Thymus (tissue), 11 donors: ENCODE data around the gene PDSS2. TPM values are rescaled to one million over a fixed set of nuclear protein-coding genes. Genes with fewer than 3 reads are reported as not detected.
A peak's percentile ranks its signal among the peaks of the same experiment; 100 is the strongest.

ENCODE experiments used
- DNase-seq, 9 donors: peaks; one replicate each; pipeline ENCODE4 v3.0.0-alpha.2; 2013; ENCODE audit warnings: low spot score in 9 of 9, low read depth in 6 of 9, missing footprints in 1 of 9
- H3K27ac ChIP-seq, 2 donors: one replicate each; pipeline ENCODE4 v1.5.1; 2013; ENCODE audit warnings: control low read depth in 1 of 2, low read depth in 1 of 2, low read length in 1 of 2, mild to moderate bottlenecking in 1 of 2, moderate library complexity in 1 of 2
- H3K27me3 ChIP-seq, 2 donors: one replicate each; pipeline ENCODE4 v1.5.1; 2013; ENCODE audit warnings: low read length in 1 of 2; ENCODE audit not compliant: control insufficient read depth in 2 of 2, insufficient read depth in 1 of 2
- H3K36me3 ChIP-seq, 2 donors: one replicate each; pipeline ENCODE4 v1.5.1; 2013; ENCODE audit warnings: low read length in 1 of 2, mild to moderate bottlenecking in 1 of 2, moderate library complexity in 1 of 2; ENCODE audit not compliant: control insufficient read depth in 2 of 2, insufficient read depth in 2 of 2
- H3K4me1 ChIP-seq, 2 donors: one replicate each; pipeline ENCODE4 v1.5.1; 2013; ENCODE audit warnings: low read length in 2 of 2; ENCODE audit not compliant: control insufficient read depth in 2 of 2, insufficient read depth in 2 of 2
- H3K4me3 ChIP-seq, 2 donors: one replicate each; pipeline ENCODE4 v1.5.1; 2013; ENCODE audit warnings: low read length in 2 of 2, control low read depth in 1 of 2, mild to moderate bottlenecking in 1 of 2
- H3K9me3 ChIP-seq, 2 donors: one replicate each; pipeline ENCODE4 v1.5.1; 2013; ENCODE audit warnings: low read length in 1 of 2, mild to moderate bottlenecking in 1 of 2; ENCODE audit not compliant: control insufficient read depth in 2 of 2, insufficient read depth in 1 of 2
- WGBS: extraction: QIAGEN DNeasy Blood & Tissue Kit; methylation state at CpG from one replicate; pipeline ENCODE4 v1.1.7; 2013; 5-methylcytosine and 5-hydroxymethylcytosine counted together
- polyA plus RNA-seq: library from polyadenylated mRNA; stranded (reverse); fragments of 200-250 nt; gene quantifications from one replicate; pipeline ENCODE4 v1.2.3, GENCODE V29; 2013
- total RNA-seq: library from RNA; stranded (reverse); fragments of 120-200 nt; gene quantifications from one replicate; pipeline ENCODE4 v1.2.4, GENCODE V29; 2013
- donor health status: healthy.

Gene PDSS2
- total and polyA plus RNA-seq, 2 donors = 5.2 to 9.8 TPM

DNA sequence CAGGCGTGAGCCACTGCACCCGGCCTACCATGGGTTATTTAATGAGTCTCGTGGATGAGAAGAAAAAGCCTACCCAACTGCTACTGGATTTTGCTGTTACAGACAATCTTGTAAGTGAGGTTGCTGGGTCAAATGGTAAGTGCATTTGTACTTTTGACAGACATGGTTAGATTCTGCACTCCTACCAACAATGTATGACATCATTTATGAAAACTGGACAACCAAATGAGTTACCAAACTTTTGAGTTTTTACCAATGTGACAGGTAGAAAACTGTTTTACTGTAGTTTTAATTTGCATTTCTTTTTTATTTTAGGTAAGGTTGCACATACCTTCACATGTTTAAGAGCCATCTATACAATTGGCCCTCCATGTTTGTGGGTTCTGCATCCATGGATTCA lies 48.2 kb downstream of the PDSS2 start:
- Histone ChIP-seq H3K36me3 (no peaks in the 10 kb centered on the region), H3K4me1 (no peaks in the 10 kb centered on the region), H3K4me3 (no peak overlapping the region), H3K27me3 (no peaks in the 10 kb centered on the region), H3K9me3 (no peaks in the 10 kb centered on the region), H3K27ac (no peak overlapping the region)
- no peak for DNase-seq
- over 99% methylated on average over 3 of the region's 3 CpGs for WGBS

DNA sequence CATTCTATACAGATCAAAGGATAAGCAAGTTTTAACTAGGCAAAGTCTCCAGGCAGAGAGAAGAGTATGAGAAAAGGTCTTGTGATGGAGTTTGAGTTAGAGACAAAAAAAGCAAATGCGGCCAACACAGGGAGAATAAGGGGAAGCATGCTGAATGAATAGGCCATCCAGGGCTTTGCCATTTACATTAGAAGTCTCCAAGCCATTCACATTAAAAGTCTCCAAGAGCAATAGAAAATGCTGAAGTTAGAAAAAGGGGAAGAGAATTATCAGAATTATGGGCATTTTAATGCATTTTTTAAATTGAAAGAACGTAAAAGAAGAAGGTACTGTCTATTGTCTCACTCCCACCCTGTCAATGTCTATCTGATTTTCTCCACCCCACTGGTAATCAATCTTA lies 49.4 kb downstream of the PDSS2 start:
- Histone ChIP-seq H3K4me3 (no peak overlapping the region), H3K27ac (no peak overlapping the region), H3K4me1 (no peaks in the 10 kb centered on the region), H3K9me3 (peaks cover 0 to 4% of the 10 kb centered on the region in 2 donors), H3K27me3 (no peaks in the 10 kb centered on the region), H3K36me3 (no peaks in the 10 kb centered on the region)
- no peak for DNase-seq
- WGBS = 97% methylated on average over 2 of the region's 2 CpGs

DNA sequence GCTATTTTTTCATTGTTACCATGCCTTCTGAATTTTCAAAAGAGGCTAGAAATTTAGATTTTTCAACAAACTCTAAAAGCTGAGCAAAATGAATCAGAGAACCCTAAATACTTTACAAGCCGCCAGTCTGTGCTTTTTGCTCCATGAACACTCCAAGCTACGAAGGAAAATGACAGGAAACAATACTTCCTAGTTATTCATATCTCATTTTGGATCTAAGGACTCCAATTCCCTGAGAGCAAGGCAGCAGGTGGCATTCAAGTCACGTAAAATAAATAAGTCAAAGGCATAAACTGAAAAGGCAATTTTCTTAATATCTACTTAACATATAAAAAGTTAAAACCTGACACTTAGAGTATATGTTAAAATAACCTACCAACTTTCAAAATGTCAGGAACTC lies 50.6 kb downstream of the PDSS2 start:
- WGBS = 94% methylated on average over 3 of the region's 3 CpGs
- no peaks in the 10 kb centered on the region for H3K4me1 ChIP-seq
- no peak overlapping the region for H3K27ac ChIP-seq
- no peak for DNase-seq
- H3K9me3 ChIP-seq = peaks cover 0 to 4% of the 10 kb centered on the region in 2 donors
- no peak overlapping the region for H3K4me3 ChIP-seq
- H3K36me3 ChIP-seq = no peaks in the 10 kb centered on the region
- no peaks in the 10 kb centered on the region for H3K27me3 ChIP-seq

DNA sequence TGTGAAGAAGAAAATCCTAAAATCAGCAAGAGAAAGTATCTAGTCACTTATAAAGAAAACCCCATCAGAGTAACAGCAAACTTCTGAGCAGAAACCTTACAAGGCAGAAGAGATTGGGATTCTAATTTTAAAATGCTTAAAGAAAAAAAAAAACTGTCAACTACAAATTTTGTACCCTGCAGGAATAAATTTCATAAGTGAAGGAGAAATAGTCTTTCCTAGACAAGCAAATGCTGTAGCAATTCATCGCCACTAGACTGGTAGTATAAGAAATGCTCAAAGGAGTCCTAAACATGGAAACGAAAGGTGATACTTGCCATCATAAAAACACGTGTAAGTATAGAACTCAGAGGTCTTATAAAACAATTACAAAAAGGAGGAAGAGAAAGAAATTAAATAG lies 54.4 kb downstream of the PDSS2 start:
- Histone ChIP-seq H3K9me3 (peaks cover 0 to 22% of the 10 kb centered on the region in 2 donors), H3K4me1 (no peaks in the 10 kb centered on the region), H3K36me3 (no peaks in the 10 kb centered on the region), H3K4me3 (no peak overlapping the region), H3K27ac (no peak overlapping the region), H3K27me3 (no peaks in the 10 kb centered on the region)
- WGBS = 97% methylated on average over 3 of the region's 3 CpGs
- no peak for DNase-seq

- Histone ChIP-seq H3K4me1 (no peaks in the 10 kb centered on the region), H3K4me3 (no peak overlapping the region), H3K36me3 (no peaks in the 10 kb centered on the region), H3K27ac (no peak overlapping the region), H3K27me3 (no peaks in the 10 kb centered on the region), H3K9me3 (peaks cover 0 to 22% of the 10 kb centered on the region in 2 donors)
- WGBS = 96% methylated on average over 1 of the region's 1 CpG
- DNase-seq = no peak
Measured at GRCh38 chr6:107402533-107402932, 56.8 kb downstream of the PDSS2 start.

DNA sequence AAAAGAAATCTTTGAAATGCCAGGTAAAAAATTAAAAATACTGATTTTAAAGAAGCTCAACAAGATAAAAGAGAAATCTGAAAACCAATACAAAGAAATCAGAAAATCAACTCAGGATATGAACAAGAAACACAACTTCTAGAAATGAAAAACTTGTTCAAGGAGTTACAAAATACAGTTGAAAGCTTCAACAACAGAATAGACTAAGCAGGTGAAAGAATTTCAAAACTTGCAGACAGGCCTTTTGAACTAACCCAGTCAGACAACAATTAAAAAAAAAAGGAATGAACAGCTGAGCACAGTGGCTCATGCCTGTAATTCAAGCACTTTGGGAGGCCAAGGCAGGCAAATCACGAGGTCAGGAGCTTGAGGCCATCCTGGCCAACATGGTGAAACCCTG lies 57.8 kb downstream of the PDSS2 start:
- Histone ChIP-seq H3K27ac (no peak overlapping the region), H3K4me1 (no peaks in the 10 kb centered on the region), H3K36me3 (no peaks in the 10 kb centered on the region), H3K4me3 (no peak overlapping the region), H3K9me3 (peaks cover 0 to 22% of the 10 kb centered on the region in 2 donors), H3K27me3 (no peaks in the 10 kb centered on the region)
- peak in 1 of 9 donors; percentile 5 for DNase-seq
- WGBS = 96% methylated on average over 1 of the region's 1 CpG

DNA sequence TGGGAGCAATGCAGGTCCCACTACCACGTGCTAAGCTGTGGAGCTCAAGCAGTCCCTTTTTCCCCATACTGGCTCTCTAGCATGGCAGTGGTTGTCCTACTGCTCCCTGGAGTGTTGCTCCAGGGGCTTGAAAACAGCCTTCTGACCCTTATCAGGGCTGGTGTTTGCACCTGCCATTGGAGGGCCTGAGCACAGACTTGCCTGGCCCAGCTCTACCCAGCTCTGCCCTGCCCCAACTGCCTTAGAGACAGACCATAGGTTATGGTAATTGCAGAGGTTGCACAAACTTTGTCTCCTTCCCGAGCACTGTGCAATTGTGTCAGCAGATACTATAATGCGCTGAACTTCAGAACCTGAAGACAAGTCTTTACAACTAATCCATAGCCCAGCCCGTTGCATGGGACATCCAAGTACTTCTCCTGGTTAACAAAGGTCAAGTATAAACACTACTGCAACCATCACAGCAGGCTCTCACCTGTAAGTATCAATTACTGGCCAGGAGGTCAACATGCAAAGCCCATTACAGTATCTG lies 58.7 kb downstream of the PDSS2 start:
- WGBS = 99% methylated on average over 4 of the region's 4 CpGs

DNA sequence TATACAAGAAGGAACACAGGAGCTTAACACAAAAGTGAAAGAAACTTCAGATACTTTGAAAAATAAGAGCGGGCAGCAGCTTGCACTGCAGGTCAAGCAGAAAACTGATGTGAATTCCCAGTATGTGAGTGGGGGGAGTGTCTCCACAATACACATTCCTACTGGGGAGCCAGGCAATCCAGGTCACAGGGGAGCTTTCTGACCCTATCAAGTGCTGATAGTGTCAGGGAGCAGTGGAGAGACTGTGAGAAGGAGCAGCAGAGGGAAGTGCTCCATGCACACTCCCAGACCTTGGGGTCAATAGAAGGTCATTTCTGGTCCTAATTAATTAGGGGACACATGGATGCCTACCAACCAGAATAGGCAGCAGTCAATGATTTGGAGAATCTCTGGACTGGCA lies 59.4 kb downstream of the PDSS2 start:
- WGBS = 92% methylated on average over 1 of the region's 1 CpG
- peaks cover 0 to 18% of the 10 kb centered on the region in 2 donors for H3K9me3 ChIP-seq

More for the DNA sequence above, 58.7 kb downstream of the PDSS2 start:
- peaks cover 0 to 22% of the 10 kb centered on the region in 2 donors for H3K9me3 ChIP-seq
- H3K36me3 ChIP-seq = no peaks in the 10 kb centered on the region
- DNase-seq = no peak
- H3K27ac ChIP-seq = no peak overlapping the region
- no peaks in the 10 kb centered on the region for H3K4me1 ChIP-seq
- no peaks in the 10 kb centered on the region for H3K27me3 ChIP-seq
- no peak overlapping the region for H3K4me3 ChIP-seq

GRCh38 chr6:107398001-107398400 lies 61.4 kb downstream of the PDSS2 start:
- no peak overlapping the region for H3K27ac ChIP-seq
- H3K9me3 ChIP-seq = peaks cover 0 to 12% of the 10 kb centered on the region in 2 donors
- no peak for DNase-seq
- no peaks in the 10 kb centered on the region for H3K4me1 ChIP-seq
- H3K4me3 ChIP-seq = no peak overlapping the region
- no peaks in the 10 kb centered on the region for H3K36me3 ChIP-seq
- H3K27me3 ChIP-seq = no peaks in the 10 kb centered on the region

More for the DNA sequence above, 59.4 kb downstream of the PDSS2 start:
- Histone ChIP-seq H3K27me3 (no peaks in the 10 kb centered on the region), H3K36me3 (no peaks in the 10 kb centered on the region), H3K4me3 (no peak overlapping the region), H3K27ac (no peak overlapping the region), H3K4me1 (no peaks in the 10 kb centered on the region)
- no peak for DNase-seq

DNA sequence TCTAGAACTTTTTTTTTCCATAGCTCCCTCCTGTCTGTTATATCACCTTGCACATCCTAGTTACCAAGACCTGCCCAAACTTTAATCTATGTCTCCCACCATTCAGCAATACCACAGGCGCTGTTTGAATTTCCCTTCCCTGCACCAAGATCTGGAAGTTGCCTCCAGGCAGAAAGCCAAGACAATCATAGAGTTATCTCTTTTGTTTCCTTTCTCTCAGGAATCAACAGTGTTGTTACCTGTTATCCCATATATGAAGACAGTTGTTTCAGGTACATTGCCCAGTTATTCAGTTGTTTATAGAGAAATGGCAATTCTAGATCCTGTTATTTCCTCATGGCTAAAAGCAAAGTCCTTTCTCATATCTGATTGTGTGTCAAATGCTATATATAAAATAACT lies 63.2 kb downstream of the PDSS2 start:
- no peak for DNase-seq
- Histone ChIP-seq H3K4me1 (no peaks in the 10 kb centered on the region), H3K4me3 (no peak overlapping the region), H3K27me3 (no peaks in the 10 kb centered on the region), H3K9me3 (peaks cover 0 to 6% of the 10 kb centered on the region in 2 donors), H3K36me3 (no peaks in the 10 kb centered on the region), H3K27ac (no peak overlapping the region)
- 100% methylated on average over 1 of the region's 1 CpG for WGBS
